OCI-LY3 (cell line): ENCODE data around the gene MPC2.
A peak's percentile ranks its signal among the peaks of the same experiment; 100 is the strongest.

Experiments
- H2AFZ ChIP-seq: fragments of 200-600, 300-600 bp; shearing (Covaris generic); 2 replicates; pipeline ENCODE4 v1.6.0; 2014; ENCODE audit warnings: antibody characterized with exemption, low read depth, low read length
- H3K27ac ChIP-seq: fragments of 200-600, 300-600 bp; sonication (generic); 2 replicates; pipeline ENCODE4 v1.5.1; 2014; ENCODE audit warnings: mild to moderate bottlenecking, low read length, moderate library complexity, mixed read lengths
- H3K27me3 ChIP-seq: fragments of 200-600, 300-600 bp; sonication (generic); 2 replicates; pipeline ENCODE4 v1.6.1; 2014; ENCODE audit warnings: low read depth, low read length, mixed read lengths
- H3K36me3 ChIP-seq: fragments of 200-600, 300-600 bp; sonication (generic); replicated peaks from 2 replicates; pipeline ENCODE3; 2014; ENCODE audit warnings: low read depth, low read length, mixed read lengths
- H3K4me1 ChIP-seq: fragments of 300-600, 200-600 bp; sonication (generic); 2 replicates; pipeline ENCODE4 v1.6.1; 2014; ENCODE audit warnings: low read length, mixed read lengths
- H3K4me2 ChIP-seq: fragments of 200-600, 300-600 bp; sonication (generic); 2 replicates; pipeline ENCODE4 v1.6.1; 2014; ENCODE audit warnings: low read length, mixed read lengths
- H3K4me3 ChIP-seq: fragments of 300-600, 200-600 bp; sonication (generic); 2 replicates; pipeline ENCODE4 v1.5.1; 2014; ENCODE audit warnings: antibody characterized with exemption, mild to moderate bottlenecking, low read length, moderate library complexity
- H3K79me2 ChIP-seq: fragments of 300-600, 200-600 bp; shearing (Covaris generic); 2 replicates; pipeline ENCODE4 v1.6.1; 2014; ENCODE audit warnings: mild to moderate bottlenecking, low read length, mixed read lengths
- H3K9ac ChIP-seq: fragments of 300-600, 200-600 bp; shearing (Covaris generic); 2 replicates; pipeline ENCODE4 v1.6.0; 2014; ENCODE audit warnings: mild to moderate bottlenecking, low read length, moderate library complexity
- H3K9me3 ChIP-seq: fragments of 200-600, 300-600 bp; shearing (Covaris generic); 2 replicates; pipeline ENCODE4 v1.6.1; 2014; ENCODE audit warnings: low read length, mixed read lengths; ENCODE audit not compliant: insufficient read depth
- H4K20me1 ChIP-seq: fragments of 200-600, 300-600 bp; sonication (generic); 2 replicates; pipeline ENCODE4 v1.6.1; 2016; ENCODE audit warnings: low read length, mixed read lengths; ENCODE audit not compliant: insufficient read depth
- CTCF ChIP-seq: fragments of 200-600, 300-600 bp; sonication (generic); IDR thresholded peaks from 2 replicates; pipeline ENCODE4 v1.5.1; 2014; ENCODE audit warnings: antibody characterized with exemption, low read length, low read depth
- EZH2phosphoT487 ChIP-seq: fragments of 200-600 bp; shearing (Covaris generic); IDR thresholded peaks from 2 replicates; pipeline ENCODE4 v1.6.1; 2018; ENCODE audit warnings: antibody characterized with exemption, mixed run types, low read depth

The MPC2 gene

DNA sequence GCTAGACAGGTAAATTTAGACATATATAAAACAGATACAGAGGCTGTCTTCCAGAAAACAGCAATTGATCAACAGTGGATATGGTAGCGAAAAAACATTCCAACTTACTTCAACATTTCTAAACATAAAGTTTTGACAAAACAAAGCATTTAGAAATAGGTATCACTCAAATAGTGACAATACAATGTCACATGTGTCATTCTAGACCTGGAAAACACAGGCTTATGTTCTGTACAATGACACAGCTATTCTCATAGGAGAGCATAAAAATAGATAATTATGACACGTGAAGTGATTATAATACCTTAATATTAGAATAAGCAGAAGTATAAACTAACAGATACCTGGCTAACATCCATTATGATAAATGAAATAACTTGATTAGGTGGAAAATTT is 8.4 kb downstream of the MPC2 start:
- H3K9me3 ChIP-seq, result no peaks in the 10 kb centered on the region
- H4K20me1 ChIP-seq, result no peaks in the 10 kb centered on the region
- no peak overlapping the region for H3K27ac ChIP-seq
- no peaks in the 10 kb centered on the region for H3K36me3 ChIP-seq
- no peak overlapping the region for H2AFZ ChIP-seq
- no peak overlapping the region for H3K9ac ChIP-seq
- H3K4me3 ChIP-seq, result no peak overlapping the region
- H3K79me2 ChIP-seq, result peaks cover under 1% of the 10 kb centered on the region; the same call in 1 of the 2 replicates
- no peaks in the 10 kb centered on the region for H3K27me3 ChIP-seq
- no peak for TF ChIP-seq CTCF
- no peak for TF ChIP-seq EZH2phosphoT487
- H3K4me2 ChIP-seq, result no peak overlapping the region
- peaks cover 11% of the 10 kb centered on the region; the same call in 1 of the 2 replicates for H3K4me1 ChIP-seq

DNA sequence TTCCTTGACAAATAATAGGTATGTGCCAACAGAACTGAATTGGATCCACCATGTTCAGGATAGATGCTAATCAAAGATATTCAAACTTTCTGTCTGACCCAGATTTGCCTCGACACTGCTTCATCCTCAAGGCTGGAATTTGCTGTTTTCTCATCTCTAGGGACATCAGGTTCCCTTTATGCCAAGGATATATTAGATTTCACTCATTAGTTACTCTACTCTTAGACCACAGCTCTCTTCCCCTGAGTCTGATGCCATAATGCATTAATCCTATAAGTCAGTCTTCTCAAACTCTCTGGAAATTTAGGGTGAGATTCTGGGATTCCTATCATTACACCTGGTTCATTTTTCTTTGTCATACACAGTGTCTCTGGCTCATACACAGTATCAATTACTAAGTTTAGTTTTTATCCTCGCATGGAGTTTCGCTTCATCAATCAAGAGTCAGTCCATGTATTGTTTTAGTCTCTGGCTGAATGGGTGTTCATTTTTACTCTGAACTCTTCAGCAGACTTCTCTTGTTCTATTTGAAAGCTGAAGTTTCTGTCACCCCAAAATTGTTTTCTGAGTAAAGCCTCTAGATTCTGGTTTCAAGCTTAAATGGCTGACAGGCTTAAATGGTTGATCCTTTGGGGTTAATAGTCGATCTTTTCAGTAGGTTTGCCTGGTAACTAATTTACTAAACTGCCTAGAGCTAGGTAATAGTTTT is 9.7 kb downstream of the MPC2 start:
- Histone ChIP-seq H3K9ac (no peak overlapping the region), H4K20me1 (no peaks in the 10 kb centered on the region), H3K36me3 (no peaks in the 10 kb centered on the region), H2AFZ (no peak overlapping the region), H3K4me1 (peaks cover 11% of the 10 kb centered on the region; the same call in 1 of the 2 replicates), H3K79me2 (no peaks in the 10 kb centered on the region; the same call in 1 of the 2 replicates), H3K4me3 (no peak overlapping the region), H3K4me2 (no peak overlapping the region; the same call in none of the 2 replicates), H3K27ac (no peak overlapping the region), H3K9me3 (no peaks in the 10 kb centered on the region), H3K27me3 (no peaks in the 10 kb centered on the region)
- TF ChIP-seq EZH2phosphoT487 (no peak), CTCF (no peak)

DNA sequence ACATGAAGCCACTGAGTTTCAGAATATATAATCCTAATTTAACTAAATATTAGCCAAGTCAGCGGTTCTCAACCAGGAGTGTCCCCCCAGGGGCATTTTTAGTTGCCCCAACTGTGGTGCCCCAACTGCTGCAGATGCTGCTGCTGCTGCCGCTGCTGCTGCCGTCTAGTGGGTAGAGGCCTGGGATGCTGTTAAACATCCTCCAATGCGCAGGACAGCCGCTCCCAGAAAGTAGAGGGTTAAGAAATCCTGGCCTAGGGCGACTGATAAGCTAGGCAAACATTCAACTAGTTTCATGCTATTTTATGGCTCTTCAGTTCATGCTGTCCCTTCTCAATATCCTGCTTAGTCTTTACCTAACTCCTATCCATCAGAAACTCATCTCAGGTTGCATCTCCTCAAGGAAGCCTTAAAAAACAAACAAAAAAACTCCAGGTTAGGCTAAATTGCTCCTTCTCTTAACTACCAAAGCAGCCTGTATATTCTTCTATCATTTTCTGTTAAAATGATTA is 10.3 kb downstream of the MPC2 start:
- H3K9me3 ChIP-seq, result no peaks in the 10 kb centered on the region
- H3K4me1 ChIP-seq, result peaks cover 11% of the 10 kb centered on the region; the same call in 1 of the 2 replicates
- no peaks in the 10 kb centered on the region for H4K20me1 ChIP-seq
- no peak overlapping the region for H3K4me3 ChIP-seq
- H3K79me2 ChIP-seq, result no peaks in the 10 kb centered on the region; the same call in 1 of the 2 replicates
- TF ChIP-seq EZH2phosphoT487 (no peak), CTCF (peak; percentile 13; the same call in 1 of the 2 replicates)
- no peaks in the 10 kb centered on the region for H3K36me3 ChIP-seq
- H3K27me3 ChIP-seq, result no peaks in the 10 kb centered on the region
- no peak overlapping the region for H2AFZ ChIP-seq
- H3K4me2 ChIP-seq, result peak overlapping the region; percentile 0; the same call in 1 of the 2 replicates
- no peak overlapping the region for H3K9ac ChIP-seq
- H3K27ac ChIP-seq, result no peak overlapping the region

DNA sequence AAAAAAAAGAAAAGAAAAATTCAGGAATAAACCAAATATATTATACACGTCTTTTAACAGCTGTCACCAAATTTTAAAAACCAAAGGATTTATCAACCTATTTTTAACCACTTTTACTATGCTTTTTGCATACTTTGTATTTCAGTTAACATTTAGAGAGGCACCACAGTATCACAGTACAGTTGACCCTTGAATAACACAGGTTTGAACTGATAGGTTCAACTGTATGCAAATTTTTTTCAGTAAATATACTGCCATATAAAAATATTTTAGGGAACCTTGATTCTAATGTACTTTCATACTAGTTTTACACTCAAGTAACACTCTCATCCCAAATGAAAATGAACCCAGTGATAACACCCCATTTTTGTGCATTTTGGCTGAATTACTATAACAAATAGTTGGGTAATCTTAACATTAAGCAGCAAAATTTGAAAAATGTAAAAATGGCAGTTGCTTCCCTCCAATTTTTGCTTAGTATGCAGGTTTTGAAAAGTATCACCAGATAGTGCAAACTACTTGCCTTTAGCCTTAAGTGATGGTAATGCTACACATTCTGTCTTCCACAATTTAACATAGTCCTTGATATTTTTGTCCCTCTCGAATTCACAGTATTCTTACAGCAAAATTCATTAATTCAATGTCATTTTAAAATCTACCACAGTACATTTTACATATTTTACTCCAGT is 12.2 kb downstream of the MPC2 start:
- Histone ChIP-seq H3K27ac (no peak overlapping the region), H3K79me2 (no peaks in the 10 kb centered on the region; the same call in 1 of the 2 replicates), H3K9ac (no peak overlapping the region), H4K20me1 (no peaks in the 10 kb centered on the region), H3K4me2 (no peak overlapping the region), H3K36me3 (no peaks in the 10 kb centered on the region), H3K27me3 (no peaks in the 10 kb centered on the region), H3K4me1 (peaks cover 11% of the 10 kb centered on the region; the same call in 1 of the 2 replicates), H3K9me3 (no peaks in the 10 kb centered on the region), H3K4me3 (no peak overlapping the region), H2AFZ (no peak overlapping the region)
- TF ChIP-seq EZH2phosphoT487 (no peak), CTCF (no peak)
